Measurements from ENCODE around the gene S1PR2. TPM values are rescaled to one million over a fixed set of nuclear protein-coding genes. Genes with fewer than 3 reads are reported as not detected.
A peak's percentile ranks its signal among the peaks of the same experiment; 100 is the strongest.

Gene S1PR2
- total RNA-seq, 2 donors from 2014 or later, result 8.3 to 15.6 TPM

DNA sequence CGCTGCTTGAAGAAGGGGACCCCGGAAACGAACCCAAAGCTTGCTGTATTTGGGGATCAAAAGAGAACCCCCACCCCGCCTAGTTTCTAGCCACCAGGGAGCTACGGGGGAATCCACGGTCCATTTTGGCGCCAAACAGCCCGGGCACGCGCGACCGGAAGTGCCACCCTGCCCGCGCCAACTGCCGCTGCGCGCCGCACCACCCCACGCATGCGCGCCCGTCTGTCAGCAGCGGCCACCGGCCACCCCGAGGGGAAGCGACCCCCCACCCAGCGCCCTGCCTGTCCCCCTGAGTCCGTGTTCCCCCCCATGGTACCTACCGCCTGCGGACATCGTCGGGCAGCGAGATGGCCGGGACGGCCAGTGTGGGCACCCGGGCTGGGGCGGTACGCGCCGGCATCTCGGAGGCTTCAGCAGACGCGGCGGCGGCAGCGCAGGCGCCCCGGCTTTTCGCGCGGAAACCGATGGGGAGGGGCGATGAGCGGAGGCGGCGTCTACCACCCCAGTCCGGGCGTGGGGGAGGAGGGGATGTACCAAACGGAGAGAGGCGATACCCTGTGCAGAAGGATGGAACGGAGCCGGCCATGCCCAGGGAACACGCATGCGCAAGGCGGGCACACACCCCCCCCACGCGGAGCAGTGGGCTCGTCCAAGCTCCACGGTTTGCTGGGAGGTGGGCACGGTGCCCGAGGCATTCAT, 36.5 kb downstream of the S1PR2 start, which contains the start of gene DNMT1:
Gene DNMT1, minus strand, starts transcription at position 454 of the 699 bp plus-strand sequence. Its CDS starts 54 bp downstream, at position 400.
- no peaks in the 10 kb centered on the region for H3K36me3 ChIP-seq
- H3K27me3 ChIP-seq (replicated peaks; ENCODE audit: insufficient read depth), result no peaks in the 10 kb centered on the region
- H3K4me1 ChIP-seq (ENCODE audit: control insufficient read depth in 1 of 2, low read depth in 2 of 2), result peaks cover 3 to 28% of the 10 kb centered on the region in 2 donors
- DNase-seq (ENCODE audit: low spot score), result peak; percentile 91
- ATAC-seq (ENCODE audit: insufficient number of reproducible peaks, low FRiP score, low read depth), result peak; percentile 75
- peak within 1 kb of the TSS; percentile 77 to 85 for H3K27ac ChIP-seq
- no peaks in the 10 kb centered on the region for H3K9me3 ChIP-seq
- TF ChIP-seq, protein P1, sequence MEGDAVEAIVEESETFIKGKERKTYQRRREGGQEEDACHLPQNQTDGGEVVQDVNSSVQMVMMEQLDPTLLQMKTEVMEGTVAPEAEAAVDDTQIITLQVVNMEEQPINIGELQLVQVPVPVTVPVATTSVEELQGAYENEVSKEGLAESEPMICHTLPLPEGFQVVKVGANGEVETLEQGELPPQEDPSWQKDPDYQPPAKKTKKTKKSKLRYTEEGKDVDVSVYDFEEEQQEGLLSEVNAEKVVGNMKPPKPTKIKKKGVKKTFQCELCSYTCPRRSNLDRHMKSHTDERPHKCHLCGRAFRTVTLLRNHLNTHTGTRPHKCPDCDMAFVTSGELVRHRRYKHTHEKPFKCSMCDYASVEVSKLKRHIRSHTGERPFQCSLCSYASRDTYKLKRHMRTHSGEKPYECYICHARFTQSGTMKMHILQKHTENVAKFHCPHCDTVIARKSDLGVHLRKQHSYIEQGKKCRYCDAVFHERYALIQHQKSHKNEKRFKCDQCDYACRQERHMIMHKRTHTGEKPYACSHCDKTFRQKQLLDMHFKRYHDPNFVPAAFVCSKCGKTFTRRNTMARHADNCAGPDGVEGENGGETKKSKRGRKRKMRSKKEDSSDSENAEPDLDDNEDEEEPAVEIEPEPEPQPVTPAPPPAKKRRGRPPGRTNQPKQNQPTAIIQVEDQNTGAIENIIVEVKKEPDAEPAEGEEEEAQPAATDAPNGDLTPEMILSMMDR (IDR thresholded peaks at IDR 0.05), result no peak
- peak within 1 kb of the TSS; percentile 91 for H3K4me3 ChIP-seq

DNA sequence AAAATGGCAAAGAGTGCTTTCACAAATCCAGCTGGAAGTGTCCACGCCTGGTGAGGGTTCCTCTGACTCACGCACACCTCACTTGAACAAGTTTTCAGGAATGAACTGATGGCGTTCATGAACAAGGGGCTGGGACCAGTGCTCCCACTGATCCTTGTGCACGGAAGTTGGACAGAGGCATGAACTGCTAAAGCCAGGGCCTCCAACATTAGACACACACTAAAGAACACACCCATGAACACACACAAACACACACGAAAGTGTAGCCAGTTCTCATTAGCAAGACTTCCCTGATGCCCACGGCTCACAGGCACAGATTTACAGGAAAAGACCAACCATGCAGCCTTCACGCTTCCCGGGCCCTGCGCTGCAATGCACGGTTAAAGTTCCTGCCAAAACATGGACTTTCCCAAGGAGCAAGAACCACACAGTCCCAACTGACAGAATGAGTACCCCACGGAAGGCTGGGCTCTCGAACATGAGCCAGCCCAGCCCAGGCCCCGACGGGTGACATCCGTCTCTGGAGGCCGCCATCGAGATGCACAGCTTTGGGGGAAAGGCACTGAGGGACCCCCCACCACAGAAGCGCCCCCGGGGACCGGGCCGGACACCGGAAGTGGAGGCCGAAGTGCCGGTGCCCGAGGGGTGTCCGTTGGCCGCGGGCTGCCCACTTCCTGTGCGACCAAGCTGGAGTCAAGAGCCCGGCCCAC, 37.2 kb downstream of the S1PR2 start:
- no peaks in the 10 kb centered on the region for H3K27me3 ChIP-seq (replicated peaks; ENCODE audit: insufficient read depth)
- no peak for ATAC-seq (ENCODE audit: insufficient number of reproducible peaks, low FRiP score, low read depth)
- H3K36me3 ChIP-seq, result no peaks in the 10 kb centered on the region

DNA sequence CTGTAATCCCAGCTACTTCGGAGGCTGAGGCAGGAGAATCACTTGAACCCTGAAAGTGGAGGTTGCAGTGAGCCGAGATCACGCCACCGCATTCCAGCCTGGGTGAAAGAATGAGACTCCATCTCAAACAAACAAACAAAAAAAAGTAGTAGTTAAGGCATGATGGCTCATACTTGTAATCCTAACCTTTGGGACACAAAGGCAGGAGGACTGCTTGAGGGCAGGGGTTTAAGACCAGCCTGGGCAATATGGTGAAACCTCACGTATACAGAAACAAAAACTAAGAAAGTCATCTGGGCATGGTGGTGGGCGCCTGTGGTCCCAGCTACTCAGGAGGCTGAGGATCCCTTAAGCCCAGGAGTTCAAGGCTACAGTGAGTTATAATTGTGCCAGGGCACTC, 38.2 kb downstream of the S1PR2 start:
- DNase-seq (ENCODE audit: low spot score), result no peak
- TF ChIP-seq, protein P1 (IDR thresholded peaks at IDR 0.05), result no peak
- Histone ChIP-seq H3K9me3 (no peaks in the 10 kb centered on the region), H3K27ac (no peak overlapping the region), H3K4me3 (no peak overlapping the region), H3K27me3 (replicated peaks; ENCODE audit: insufficient read depth) (no peaks in the 10 kb centered on the region), H3K4me1 (ENCODE audit: control insufficient read depth in 1 of 2, low read depth in 2 of 2) (peaks cover 3 to 28% of the 10 kb centered on the region in 2 donors), H3K36me3 (no peaks in the 10 kb centered on the region)
- no peak for ATAC-seq (ENCODE audit: insufficient number of reproducible peaks, low FRiP score, low read depth)

More for the DNA sequence above, 37.2 kb downstream of the S1PR2 start:
- Histone ChIP-seq H3K4me3 (peak overlapping the region; percentile 91), H3K9me3 (no peaks in the 10 kb centered on the region), H3K27ac (peak overlapping the region; percentile 77 to 85), H3K4me1 (ENCODE audit: control insufficient read depth in 1 of 2, low read depth in 2 of 2) (peaks cover 3 to 28% of the 10 kb centered on the region in 2 donors)
- no peak for DNase-seq (ENCODE audit: low spot score)
- TF ChIP-seq, protein P1 (IDR thresholded peaks at IDR 0.05), result no peak

DNA sequence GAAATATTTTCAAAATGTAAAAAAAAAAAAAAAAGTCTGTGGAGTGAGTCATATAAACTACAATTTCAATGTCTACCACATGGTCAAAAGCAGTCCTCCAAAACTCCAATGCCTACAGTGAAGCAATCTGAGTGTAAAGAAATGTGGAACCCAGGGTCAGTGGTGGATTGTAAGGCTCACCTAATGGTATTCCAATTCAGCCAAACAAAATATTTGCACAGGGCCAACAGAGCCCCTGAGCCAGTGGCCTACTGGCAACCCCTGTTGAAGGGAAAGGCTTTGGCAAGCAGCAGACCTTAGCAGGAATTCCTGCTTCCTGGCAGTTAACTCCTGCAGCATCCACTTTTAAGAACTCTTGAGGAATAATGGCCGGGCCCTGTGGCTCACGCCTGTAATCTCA, 39.8 kb downstream of the S1PR2 start:
- no peak overlapping the region for H3K27ac ChIP-seq
- H3K36me3 ChIP-seq, result no peaks in the 10 kb centered on the region
- H3K9me3 ChIP-seq, result no peaks in the 10 kb centered on the region
- ATAC-seq (ENCODE audit: insufficient number of reproducible peaks, low FRiP score, low read depth), result no peak
- TF ChIP-seq, protein P1 (IDR thresholded peaks at IDR 0.05), result no peak
- H3K4me3 ChIP-seq, result no peak overlapping the region
- H3K4me1 ChIP-seq (ENCODE audit: control insufficient read depth in 1 of 2, low read depth in 2 of 2), result peaks cover 3 to 28% of the 10 kb centered on the region in 2 donors
- no peaks in the 10 kb centered on the region for H3K27me3 ChIP-seq (replicated peaks; ENCODE audit: insufficient read depth)
- DNase-seq (ENCODE audit: low spot score), result no peak

DNA sequence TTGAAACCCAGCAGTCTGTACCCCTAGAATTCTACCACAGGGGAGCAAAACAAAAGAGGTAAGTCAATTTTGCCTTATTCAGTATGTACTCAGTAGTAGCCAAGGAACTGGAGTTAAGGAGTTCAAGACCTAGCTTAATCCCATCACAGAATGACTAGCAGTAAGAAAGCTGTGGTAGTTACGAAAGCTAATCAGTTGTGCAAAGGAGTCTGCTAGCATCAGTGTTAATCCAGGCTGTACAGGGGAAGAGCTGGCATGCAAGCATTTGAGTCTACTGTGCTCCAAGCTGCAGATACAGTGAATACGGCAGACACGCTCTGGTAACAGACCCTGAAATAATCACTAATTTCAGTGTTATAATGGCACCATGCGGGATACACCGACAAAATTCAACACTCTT, 41.1 kb downstream of the S1PR2 start:
- H3K4me3 ChIP-seq, result no peak overlapping the region
- no peak for DNase-seq (ENCODE audit: low spot score)
- H3K27me3 ChIP-seq (replicated peaks; ENCODE audit: insufficient read depth), result no peaks in the 10 kb centered on the region
- peaks cover 3 to 22% of the 10 kb centered on the region in 2 donors for H3K4me1 ChIP-seq (ENCODE audit: control insufficient read depth in 1 of 2, low read depth in 2 of 2)
- TF ChIP-seq, protein P1 (IDR thresholded peaks at IDR 0.05), result no peak
- ATAC-seq (ENCODE audit: insufficient number of reproducible peaks, low FRiP score, low read depth), result no peak
- H3K36me3 ChIP-seq, result no peaks in the 10 kb centered on the region
- no peaks in the 10 kb centered on the region for H3K9me3 ChIP-seq
- no peak overlapping the region for H3K27ac ChIP-seq

Data from thoracic aorta (tissue), 2 donors.